COLO829 (cell line): ENCODE results near the gene LIMS2.

Experiments
- DNase-seq: peaks from one replicate; pipeline ENCODE4 v3.0.0; 2012; ENCODE audit warnings: low spot score

LIMS2 gene

GRCh38 chr2:127633556-127634065, 41.7 kb downstream of the LIMS2 start:
- DNase-seq: no peak

DNA sequence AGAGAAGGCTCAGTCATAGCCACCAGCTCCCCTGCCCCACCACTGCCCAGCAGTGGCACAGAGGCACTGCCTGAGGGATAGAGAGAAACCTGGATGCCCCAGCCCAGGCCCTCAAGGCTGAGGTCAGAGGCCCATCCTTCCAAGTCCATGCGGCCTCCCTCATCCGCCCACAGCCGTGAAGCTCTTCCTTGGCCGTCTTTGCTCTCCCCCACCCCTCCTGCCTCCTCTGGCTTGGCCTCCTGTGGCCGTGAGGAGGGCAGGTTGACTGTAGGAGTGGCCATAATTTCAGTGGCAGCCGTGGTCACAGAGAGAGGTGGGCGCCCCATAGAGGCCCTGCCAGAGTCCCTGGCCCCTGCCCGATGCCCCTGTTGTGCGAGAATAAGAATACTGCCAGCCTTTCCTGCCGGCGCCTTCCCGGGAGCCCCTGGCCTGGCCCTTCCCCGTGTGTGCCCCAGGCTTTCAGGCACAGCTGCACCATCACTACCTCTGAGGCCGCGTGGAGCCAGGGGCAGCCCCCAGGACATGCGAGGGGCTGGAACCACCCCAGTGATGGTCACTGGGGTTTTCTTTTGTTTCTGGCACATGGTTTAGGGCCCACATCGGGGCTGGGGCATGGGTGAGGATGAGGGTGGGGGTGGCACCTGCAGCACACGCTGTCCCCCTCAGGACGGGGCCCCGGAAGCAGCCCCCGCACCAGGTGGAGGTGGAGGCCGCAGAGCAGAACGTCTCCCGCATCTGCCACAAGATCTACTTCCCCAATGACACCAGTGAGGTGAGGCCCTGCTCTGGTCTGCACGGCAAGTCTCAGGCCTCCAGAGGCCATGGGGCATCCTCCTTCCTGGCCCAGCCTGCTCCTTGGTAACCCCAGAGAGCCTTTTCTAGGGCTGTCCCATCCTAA, 42.5 kb downstream of the LIMS2 start:
- DNase-seq: no peak

DNA sequence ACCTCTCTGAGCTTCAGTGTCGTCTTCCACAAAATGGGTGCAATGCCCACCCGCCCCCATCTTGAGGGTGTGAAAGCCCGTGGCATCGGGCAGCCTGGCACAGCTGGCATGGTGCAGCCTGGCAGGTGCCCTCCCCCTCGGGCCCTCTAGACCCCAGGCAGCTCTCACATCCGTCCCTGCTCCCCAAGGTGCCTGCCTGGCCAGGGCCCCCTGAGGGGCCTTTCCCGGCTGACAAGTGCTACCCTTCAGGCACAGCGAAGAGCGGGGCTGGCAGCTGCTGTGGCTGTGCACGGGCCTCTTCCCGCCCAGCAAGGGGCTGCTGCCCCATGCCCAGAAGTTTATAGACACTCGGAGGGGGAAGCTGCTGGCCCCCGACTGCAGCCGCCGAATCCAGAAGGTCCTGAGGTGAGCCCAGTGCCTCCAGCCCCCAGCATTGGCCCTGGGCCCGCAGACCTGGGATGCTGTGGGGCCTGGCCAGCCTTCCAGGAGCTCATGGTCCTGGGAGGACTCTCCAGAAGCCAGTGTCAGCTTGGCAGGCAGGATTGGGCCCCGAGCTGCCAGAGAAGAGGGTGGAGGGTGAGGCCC, 43.2 kb downstream of the LIMS2 start:
- DNase-seq: no peak

DNA sequence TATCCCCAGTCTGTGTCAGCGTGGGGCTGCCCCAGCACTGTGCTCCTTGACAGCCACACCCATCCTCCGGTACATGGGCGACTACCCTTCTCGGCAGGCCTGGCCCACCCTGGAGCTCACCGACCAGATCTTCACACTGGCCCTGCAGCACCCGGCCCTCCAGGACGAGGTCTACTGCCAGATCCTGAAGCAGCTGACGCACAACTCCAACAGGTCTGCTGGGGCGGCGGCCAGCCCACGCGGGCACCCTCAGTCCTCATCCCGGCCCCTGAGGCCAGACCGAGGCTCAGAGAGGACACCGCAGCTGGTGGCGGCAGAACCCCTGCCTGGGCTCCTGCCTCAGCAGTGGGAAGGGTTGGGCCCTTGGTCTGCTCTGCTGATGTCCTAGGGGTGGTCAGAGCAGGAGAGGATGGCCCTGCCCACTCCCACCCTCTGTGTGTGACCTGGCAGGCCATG, 43.8 kb downstream of the LIMS2 start:
- DNase-seq: no peak

DNA sequence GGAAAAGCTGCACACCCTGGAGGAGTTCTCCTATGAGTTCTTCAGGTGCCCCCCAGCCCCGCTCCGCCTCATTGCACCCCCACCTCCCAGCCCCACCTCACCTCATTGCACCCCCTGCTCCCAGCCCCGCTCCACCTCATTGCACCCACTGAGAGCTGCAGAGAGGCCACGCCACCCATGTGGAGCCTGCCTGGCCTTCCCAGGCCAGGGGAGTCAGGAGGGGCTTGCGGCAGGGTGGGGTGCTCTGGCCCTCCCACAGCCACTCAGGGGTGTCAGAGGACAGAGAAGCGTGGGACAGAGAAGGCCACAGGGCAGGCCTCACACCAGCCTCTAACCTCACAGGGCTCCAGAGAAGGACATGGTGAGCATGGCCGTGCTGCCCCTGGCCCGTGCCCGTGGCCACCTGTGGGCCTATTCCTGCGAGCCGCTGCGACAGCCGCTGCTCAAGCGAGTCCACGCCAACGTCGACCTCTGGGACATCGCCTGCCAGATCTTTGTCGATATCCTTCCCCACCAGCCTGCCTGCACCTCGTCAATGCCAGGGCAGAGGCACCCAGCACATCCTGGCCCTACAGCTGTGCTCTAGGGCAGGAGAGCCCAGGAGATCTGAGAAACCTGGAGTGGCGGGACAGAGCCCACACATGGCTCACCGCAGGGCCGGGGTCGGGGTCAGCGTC, 44.3 kb downstream of the LIMS2 start:
- no peak for DNase-seq

GRCh38 chr2:127630096-127630863, 45.0 kb downstream of the LIMS2 start:
- DNase-seq: no peak

GRCh38 chr2:127629637-127630036, 45.7 kb downstream of the LIMS2 start:
- DNase-seq: no peak

DNA sequence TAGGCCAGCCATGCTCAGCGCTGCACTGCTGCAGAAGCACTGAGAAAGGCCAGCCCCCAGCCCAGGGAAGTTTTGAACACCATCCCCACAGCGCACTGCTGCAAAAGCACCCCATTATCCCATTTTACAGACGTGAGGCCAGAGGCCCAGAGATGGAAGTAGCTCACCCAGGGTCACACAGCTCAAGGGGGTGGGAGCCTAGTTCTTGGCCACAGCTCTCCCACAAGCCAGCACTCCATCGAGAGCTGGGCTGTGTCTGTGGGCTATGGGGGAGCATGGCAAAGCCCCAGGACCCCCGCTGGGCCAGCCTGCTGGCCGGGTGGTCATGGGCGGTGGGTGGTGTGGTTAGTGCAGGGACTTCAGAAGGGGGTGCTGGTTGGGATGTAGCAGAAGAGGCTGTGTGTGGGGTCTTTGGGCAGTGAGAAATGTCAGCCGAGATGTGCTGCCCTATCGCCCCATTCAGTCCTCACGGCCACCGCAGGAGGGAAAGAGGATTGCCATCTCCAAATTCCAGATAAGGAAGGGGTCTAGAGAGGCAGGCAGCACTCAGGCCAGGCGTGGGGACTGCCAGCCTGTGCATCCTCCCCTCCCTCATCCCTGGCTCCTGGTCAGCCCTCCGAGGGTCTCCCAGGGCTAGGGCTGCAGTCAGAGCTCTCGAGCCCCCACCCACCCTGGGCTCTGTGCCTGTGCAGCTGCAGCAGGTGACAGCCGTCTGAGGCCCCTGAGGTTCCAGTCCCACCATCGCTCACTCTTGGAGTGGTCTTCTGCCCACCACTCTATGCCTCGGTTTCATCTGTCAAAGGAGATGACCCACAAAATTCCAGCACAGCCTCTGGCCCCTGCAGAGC, 46.3 kb downstream of the LIMS2 start:
- no peak for DNase-seq

DNA sequence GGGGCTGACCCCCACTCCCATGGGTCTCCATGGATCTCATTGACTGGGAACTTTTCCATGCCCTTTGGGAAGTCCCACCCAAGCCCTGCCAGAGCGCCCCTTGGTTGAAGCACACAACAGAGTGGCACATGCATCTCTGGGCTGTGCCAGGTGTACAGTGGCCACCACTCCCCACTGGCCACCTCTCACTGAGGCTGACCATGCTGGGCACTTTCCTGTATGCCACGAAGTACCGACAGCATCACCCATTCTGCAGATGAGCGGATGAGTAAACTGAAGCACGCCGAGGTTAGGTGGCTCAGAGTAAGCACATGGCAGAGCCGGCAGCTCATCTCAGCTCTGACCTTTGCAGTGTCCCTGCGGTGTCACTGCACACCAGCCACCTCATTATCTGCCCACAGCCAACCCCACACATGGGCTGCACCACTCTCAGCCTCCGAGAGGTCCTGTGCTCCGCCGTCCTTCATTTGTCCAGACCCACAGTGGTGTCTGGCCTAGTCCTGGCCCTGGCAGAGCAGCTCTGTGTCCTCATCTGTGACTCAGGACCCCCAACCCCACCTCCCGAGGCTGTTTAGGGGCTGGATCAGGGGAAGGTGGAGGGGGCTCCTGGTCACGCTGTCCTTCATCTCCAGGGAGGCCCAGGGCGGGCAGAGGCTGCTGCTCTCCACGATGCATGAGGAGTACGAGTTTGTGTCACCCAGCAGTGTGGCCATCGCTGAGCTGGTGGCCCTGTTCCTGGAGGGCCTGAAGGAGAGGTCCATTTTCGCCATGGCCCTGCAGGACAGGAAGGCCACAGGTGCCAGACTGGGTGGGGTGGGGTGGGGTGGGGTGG, 47.4 kb downstream of the LIMS2 start:
- DNase-seq: no peak

DNA sequence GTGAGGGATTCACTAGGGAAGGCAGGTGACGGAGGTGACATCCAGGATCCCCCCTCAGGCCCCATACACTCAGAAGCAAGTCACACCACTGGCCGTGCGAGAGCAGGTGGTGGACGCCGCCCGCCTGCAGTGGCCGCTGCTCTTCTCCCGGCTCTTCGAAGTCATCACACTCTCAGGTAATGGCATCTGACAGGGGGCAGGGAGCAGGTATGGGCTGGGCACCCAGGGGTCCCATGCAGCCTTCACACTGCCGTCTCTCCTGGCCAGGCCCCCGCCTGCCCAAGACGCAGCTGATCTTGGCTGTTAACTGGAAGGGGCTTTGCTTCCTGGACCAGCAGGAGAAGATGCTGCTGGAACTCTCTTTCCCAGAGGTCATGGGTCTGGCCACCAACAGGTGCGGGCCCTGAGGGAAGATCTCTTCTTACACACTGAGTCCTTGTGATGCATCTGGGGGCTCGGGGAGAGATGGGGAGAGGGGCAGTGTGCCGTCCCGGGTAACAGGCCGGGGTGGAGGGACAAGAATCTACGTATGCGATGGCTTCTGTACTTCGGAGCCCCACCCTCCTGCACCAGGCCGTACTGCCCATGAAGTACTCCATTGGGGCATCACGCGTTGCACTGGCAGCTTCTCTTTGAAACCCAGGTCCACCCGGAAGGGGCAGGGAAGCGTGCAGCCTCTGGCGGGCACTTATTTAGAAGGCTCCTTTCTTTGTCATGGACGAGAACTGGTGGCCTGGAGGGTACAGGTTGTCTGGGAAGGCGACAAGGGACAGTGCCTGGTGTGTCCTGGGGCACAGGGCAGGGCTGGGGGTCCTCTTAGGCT, 48.2 kb downstream of the LIMS2 start:
- no peak for DNase-seq

DNA sequence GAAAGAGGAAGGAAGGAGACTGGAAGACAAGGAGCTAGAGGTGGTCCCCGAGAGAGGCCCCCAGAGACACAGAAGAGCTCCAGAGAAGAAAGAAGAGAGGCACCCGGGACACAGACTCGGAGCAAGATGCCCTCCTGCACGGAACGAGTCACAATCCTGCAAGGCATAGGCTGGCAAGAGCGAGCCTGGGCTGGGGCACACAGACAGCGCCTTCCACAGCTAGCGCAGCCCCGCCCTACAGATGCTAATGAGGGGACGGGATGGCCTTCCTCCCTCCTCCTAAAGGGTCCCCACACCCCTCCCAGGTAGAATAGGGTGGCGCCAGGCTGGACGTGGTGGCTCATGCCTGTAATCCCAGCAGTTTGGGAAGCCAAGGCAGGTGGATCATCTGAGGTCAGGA, 49.2 kb downstream of the LIMS2 start:
- no peak for DNase-seq

GRCh38 chr2:127625572-127625951, 49.8 kb downstream of the LIMS2 start:
- no peak for DNase-seq

DNA sequence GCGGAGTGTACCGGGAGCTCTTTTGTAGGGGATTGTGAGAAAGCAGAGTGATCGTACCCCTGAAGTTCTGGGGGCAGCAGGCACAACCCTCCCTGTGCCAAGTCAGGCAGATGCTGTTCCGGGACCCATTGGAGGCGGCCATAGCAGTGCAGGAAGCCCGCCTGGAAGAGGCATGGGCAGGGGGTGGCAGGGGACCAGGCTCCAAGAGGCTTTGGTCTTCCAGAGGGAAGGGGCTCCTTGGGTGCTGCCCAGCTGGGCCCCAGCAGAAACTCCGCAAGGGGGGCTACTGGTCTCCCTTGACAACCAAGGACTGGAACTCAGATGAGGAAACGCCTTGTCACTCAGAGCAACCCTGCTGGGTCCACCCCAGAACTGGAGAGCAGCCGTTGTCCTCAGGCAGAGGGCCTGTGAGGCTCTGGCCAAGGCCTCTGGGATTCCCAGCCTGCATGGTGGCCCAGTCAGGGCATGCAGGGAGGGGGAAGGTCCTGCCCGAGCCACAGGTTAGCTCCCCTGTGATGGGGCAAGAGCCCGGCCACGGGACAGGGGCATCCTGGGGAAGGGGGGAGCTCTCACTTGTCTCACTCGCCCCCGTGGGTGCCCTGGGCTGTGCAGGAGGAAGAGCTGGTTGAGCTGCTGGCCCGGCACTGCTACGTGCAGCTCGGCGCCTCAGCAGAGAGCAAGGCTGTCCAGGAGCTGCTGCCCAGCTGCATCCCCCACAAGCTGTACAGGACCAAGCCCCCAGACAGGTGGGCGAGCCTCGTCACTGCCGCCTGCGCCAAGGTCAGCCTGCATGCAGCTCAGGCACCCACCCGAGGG, 50.4 kb downstream of the LIMS2 start:
- no peak for DNase-seq

DNA sequence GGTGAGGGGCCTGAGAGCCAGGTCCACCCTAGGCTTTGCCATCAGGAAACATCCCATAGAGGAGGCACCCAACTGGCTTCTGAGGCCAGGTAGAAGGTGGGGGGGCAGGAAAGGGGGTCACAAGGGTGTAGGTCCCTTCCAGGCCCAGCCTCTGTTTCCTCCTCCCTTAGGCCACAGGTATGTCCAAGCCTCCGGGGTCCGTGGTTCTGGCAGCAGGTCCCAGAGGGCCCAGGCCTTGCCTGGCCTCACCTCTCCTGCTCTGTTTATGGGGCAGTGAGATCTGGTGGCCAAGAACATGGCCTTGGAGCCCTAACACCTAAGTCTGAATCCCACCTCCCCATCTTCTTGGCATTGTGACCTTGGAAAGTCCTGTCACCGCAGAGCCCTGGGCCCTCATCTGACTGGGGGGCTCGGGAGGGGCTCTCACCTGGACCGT, 51.0 kb downstream of the LIMS2 start:
- DNase-seq: no peak

DNA sequence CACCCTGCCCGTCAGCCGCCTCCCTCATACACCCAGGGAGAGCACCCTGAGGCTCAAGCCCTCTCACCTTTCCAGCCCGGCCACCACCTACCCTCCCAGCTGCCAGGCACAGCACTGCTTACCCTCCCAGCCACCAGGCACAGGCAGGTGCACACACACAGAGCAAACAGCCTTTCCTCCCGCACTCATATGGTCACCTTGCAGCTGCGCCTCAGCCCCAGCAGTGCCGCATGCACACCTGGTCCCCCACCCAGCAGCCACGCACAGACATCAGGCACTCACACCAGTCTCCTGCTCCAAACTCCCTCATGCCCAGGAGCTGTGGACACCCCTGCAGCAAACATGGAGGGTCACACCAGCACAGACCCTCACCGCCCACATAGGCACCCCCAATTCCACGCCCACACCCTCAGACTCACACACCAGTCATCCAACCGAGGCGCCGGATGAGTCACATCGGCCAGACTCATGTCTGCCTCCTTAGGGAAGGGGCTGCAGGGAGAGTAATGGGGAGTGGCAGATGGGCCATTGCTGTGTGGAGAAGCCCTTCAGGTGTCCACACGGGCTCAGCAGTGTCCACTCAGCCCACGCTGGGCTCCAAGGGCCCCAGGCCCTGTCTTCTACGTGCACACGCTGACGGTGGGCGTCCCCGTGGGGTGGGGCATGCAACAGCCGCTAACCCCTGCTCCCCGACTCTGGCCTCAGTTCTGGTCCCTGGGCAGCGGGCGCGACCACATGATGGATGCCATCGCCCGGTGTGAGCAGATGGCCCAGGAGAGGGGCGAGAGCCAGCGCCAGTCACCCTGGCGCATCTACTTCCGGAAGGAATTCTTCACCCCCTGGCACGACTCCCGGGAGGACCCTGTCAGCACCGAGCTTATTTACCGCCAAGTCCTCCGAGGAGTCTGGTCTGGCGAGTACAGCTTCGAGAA, 51.7 kb downstream of the LIMS2 start:
- no peak for DNase-seq

- DNase-seq: no peak
Observed at GRCh38 chr2:127622561-127623387, 52.6 kb downstream of the LIMS2 start.
